Small intestine (tissue), 7 donors: ENCODE results near the gene DDX51. TPM values are rescaled to one million over a fixed set of nuclear protein-coding genes. Genes with fewer than 3 reads are reported as not detected.

Source experiments
- DNase-seq, 2 donors: peaks; one replicate each; pipeline versions ENCODE4 v3.0.0 to v3.0.0-alpha.2; 2013
- FAIRE-seq: peaks from 2 replicates; lab custom pipeline; 2012; peaks lifted over from hg19 to GRCh38; lab: Jason Lieb, UNC
- H3K27ac ChIP-seq, 3 donors: one replicate each; pipeline ENCODE4 v1.5.1; 2013; ENCODE audit warnings: low read length in 2 of 3, mild to moderate bottlenecking in 2 of 3, control low read depth in 1 of 3, inconsistent platforms in 1 of 3, low read depth in 1 of 3, moderate library complexity in 1 of 3
- H3K27me3 ChIP-seq, 3 donors: one replicate each; pipeline ENCODE4 v1.6.1; 2013; ENCODE audit warnings: low read length in 3 of 3, inconsistent platforms in 1 of 3; ENCODE audit not compliant: control insufficient read depth in 3 of 3, insufficient read depth in 3 of 3
- H3K36me3 ChIP-seq, 3 donors: one replicate each; pipeline ENCODE4 v1.6.1; 2013; ENCODE audit warnings: low read length in 3 of 3, inconsistent platforms in 1 of 3, low read depth in 1 of 3, mild to moderate bottlenecking in 1 of 3, moderate library complexity in 1 of 3; ENCODE audit not compliant: control insufficient read depth in 3 of 3, insufficient read depth in 2 of 3
- H3K4me1 ChIP-seq, 3 donors: one replicate each; pipeline ENCODE4 v1.6.1; 2013; ENCODE audit warnings: low read length in 2 of 3, inconsistent platforms in 1 of 3, low read depth in 1 of 3, mild to moderate bottlenecking in 1 of 3, moderate library complexity in 1 of 3; ENCODE audit not compliant: control insufficient read depth in 3 of 3, insufficient read depth in 2 of 3
- H3K4me3 ChIP-seq, 3 donors: one replicate each; pipeline ENCODE4 v1.5.1; 2013; ENCODE audit warnings: low read length in 3 of 3, control low read depth in 1 of 3, inconsistent platforms in 1 of 3, low read depth in 1 of 3, mild to moderate bottlenecking in 1 of 3, moderate library complexity in 1 of 3
- H3K9me3 ChIP-seq, 2 donors: one replicate each; pipeline ENCODE4 v1.6.1; 2013; ENCODE audit warnings: low read depth in 1 of 2, low read length in 1 of 2; ENCODE audit not compliant: control insufficient read depth in 2 of 2, insufficient read depth in 1 of 2
- whole genome bisulfite sequencing, 3 donors: extraction: QIAGEN DNeasy Blood & Tissue Kit; methylation state at CpG; one replicate each; pipeline ENCODE4 v1.1.7; 2013; 5-methylcytosine and 5-hydroxymethylcytosine counted together
- polyA plus RNA-seq, 4 donors: library from polyadenylated mRNA; stranded (reverse) in 3 of 4; unstranded in 1 of 4; fragments of 200-250 nt in 3 of 4; fragments of 120-200 nt in 1 of 4; gene quantifications; one replicate each; pipeline versions ENCODE4 v1.2.1 to v1.2.3, GENCODE V29; 2013
- donor health status: healthy with polysubstance abuse.
- donor health status: control.
- donor health status: control.
- donor health status: Bipolar disorder and iron deficiency.
- donor health status: healthy.

The DDX51 gene
- polyA plus RNA-seq, 4 donors, result 5.1 to 17.3 (median 11.3) TPM

GRCh38 chr12:132116709-132117557 is 27.2 kb downstream of the DDX51 start:
- DNase-seq, result no peak
- WGBS, 3 donors, result 97 to 98% (median 97%) methylated on average over 56 to 58 of the region's 58 CpGs
- no peaks in the 10 kb centered on the region for H3K9me3 ChIP-seq
- FAIRE-seq, result no peak
- H3K4me3 ChIP-seq, result no peak overlapping the region
- no peaks in the 10 kb centered on the region for H3K4me1 ChIP-seq
- peaks cover 2 to 52% (median 6%) of the 10 kb centered on the region in 3 donors for H3K36me3 ChIP-seq
- H3K27ac ChIP-seq, result no peak overlapping the region
- no peaks in the 10 kb centered on the region for H3K27me3 ChIP-seq

GRCh38 chr12:132115500-132115899 is 28.6 kb downstream of the DDX51 start:
- WGBS, 3 donors, result 88 to 96% (median 89%) methylated on average over 9 of the region's 9 CpGs
- FAIRE-seq, result no peak
- no peaks in the 10 kb centered on the region for H3K4me1 ChIP-seq
- no peak overlapping the region for H3K27ac ChIP-seq
- no peaks in the 10 kb centered on the region for H3K27me3 ChIP-seq
- DNase-seq, result no peak
- H3K36me3 ChIP-seq, result peaks cover 2 to 53% (median 6%) of the 10 kb centered on the region in 3 donors
- H3K9me3 ChIP-seq, result no peaks in the 10 kb centered on the region
- H3K4me3 ChIP-seq, result no peak overlapping the region

GRCh38 chr12:132114667-132115066 is 29.5 kb downstream of the DDX51 start:
- DNase-seq, result no peak
- Histone ChIP-seq H3K4me1 (no peaks in the 10 kb centered on the region), H3K27ac (no peak overlapping the region), H3K36me3 (peaks cover 2 to 48% (median 6%) of the 10 kb centered on the region in 3 donors), H3K4me3 (no peak overlapping the region), H3K27me3 (no peaks in the 10 kb centered on the region), H3K9me3 (no peaks in the 10 kb centered on the region)
- 97 to 99% (median 97%) methylated on average over 6 of the region's 6 CpGs for WGBS, 3 donors
- no peak for FAIRE-seq

GRCh38 chr12:132111654-132112304 is 32.3 kb downstream of the DDX51 start:
- Histone ChIP-seq H3K4me1 (no peaks in the 10 kb centered on the region), H3K4me3 (no peak overlapping the region), H3K9me3 (no peaks in the 10 kb centered on the region), H3K27ac (no peak overlapping the region), H3K27me3 (no peaks in the 10 kb centered on the region), H3K36me3 (peaks cover 2 to 45% (median 6%) of the 10 kb centered on the region in 3 donors)
- DNase-seq (no peak), FAIRE-seq (no peak)
- 86 to 94% (median 90%) methylated on average over 19 of the region's 19 CpGs for WGBS, 3 donors

- Histone ChIP-seq H3K36me3 (peaks cover 2 to 38% (median 2%) of the 10 kb centered on the region in 3 donors), H3K9me3 (no peaks in the 10 kb centered on the region), H3K4me3 (no peak overlapping the region), H3K4me1 (no peaks in the 10 kb centered on the region), H3K27ac (no peak overlapping the region), H3K27me3 (no peaks in the 10 kb centered on the region)
- FAIRE-seq (no peak), DNase-seq (no peak)
- 79 to 98% (median 98%) methylated on average over 3 of the region's 3 CpGs for WGBS, 3 donors
These were observed 33.4 kb downstream of the DDX51 start for GRCh38 chr12:132110677-132111076.

- Histone ChIP-seq H3K27ac (no peak overlapping the region), H3K36me3 (peaks cover 2 to 35% (median 2%) of the 10 kb centered on the region in 3 donors), H3K4me3 (no peak overlapping the region), H3K27me3 (no peaks in the 10 kb centered on the region), H3K9me3 (no peaks in the 10 kb centered on the region), H3K4me1 (no peaks in the 10 kb centered on the region)
- no peak for DNase-seq
- no peak for FAIRE-seq
- 88 to 95% (median 94%) methylated on average over 8 of the region's 8 CpGs for WGBS, 3 donors
These were observed 34.4 kb downstream of the DDX51 start for GRCh38 chr12:132109741-132110140.

- DNase-seq (no peak), FAIRE-seq (no peak)
- no peak overlapping the region for H3K4me3 ChIP-seq
- no peak overlapping the region for H3K27ac ChIP-seq
- H3K4me1 ChIP-seq, result no peaks in the 10 kb centered on the region
- 83 to 95% (median 94%) methylated on average over 16 of the region's 16 CpGs for WGBS, 3 donors
- no peaks in the 10 kb centered on the region for H3K9me3 ChIP-seq
- H3K27me3 ChIP-seq, result no peaks in the 10 kb centered on the region
- H3K36me3 ChIP-seq, result peaks cover 0 to 34% (median 2%) of the 10 kb centered on the region in 3 donors
These were observed 35.8 kb downstream of the DDX51 start for GRCh38 chr12:132108211-132108832.

- DNase-seq (no peak), FAIRE-seq (no peak)
- Histone ChIP-seq H3K36me3 (peaks cover 0 to 32% (median 2%) of the 10 kb centered on the region in 3 donors), H3K27me3 (no peaks in the 10 kb centered on the region), H3K4me1 (no peaks in the 10 kb centered on the region), H3K9me3 (no peaks in the 10 kb centered on the region), H3K27ac (no peak overlapping the region), H3K4me3 (no peak overlapping the region)
- WGBS, 3 donors, result 95 to 97% (median 96%) methylated on average over 7 of the region's 7 CpGs
These were observed 37.2 kb downstream of the DDX51 start for GRCh38 chr12:132106921-132107320.
